ENCODE measurements around the gene KIAA0825.
A peak's percentile ranks its signal among the peaks of the same experiment; 100 is the strongest.
"Not testable (repeated sequence)": the region's sequence is repeated elsewhere in the genome, so short reads cannot be mapped to it uniquely, and the experiment has no call there.

KIAA0825 gene

GRCh38 chr5:94161801-94162200 is 456.6 kb downstream of the KIAA0825 start:
- Mint-ChIP-seq H3K36me3 (no peaks in the 10 kb centered on the region), H3K4me1 (no peaks in the 10 kb centered on the region), H3K9me3 (peaks cover 0 to 2% of the 10 kb centered on the region in 2 donors), H3K27ac (no peak overlapping the region), H3K4me3 (no peak overlapping the region), H3K27me3 (no peaks in the 10 kb centered on the region)
- DNase-seq (no peak), ATAC-seq (replicated peaks) (no peak)

GRCh38 chr5:94159144-94159543 is 459.3 kb downstream of the KIAA0825 start:
- H3K27me3 Mint-ChIP-seq, result no peaks in the 10 kb centered on the region
- no peak for DNase-seq

GRCh38 chr5:94157704-94158539 is 460.5 kb downstream of the KIAA0825 start:
- Mint-ChIP-seq H3K4me3 (no peak overlapping the region), H3K27me3 (no peaks in the 10 kb centered on the region), H3K36me3 (no peaks in the 10 kb centered on the region)

More at GRCh38 chr5:94159144-94159543, 459.3 kb downstream of the KIAA0825 start:
- Mint-ChIP-seq H3K4me1 (peaks cover under 1 to 2% of the 10 kb centered on the region in 2 donors), H3K36me3 (no peaks in the 10 kb centered on the region), H3K27ac (no peak overlapping the region), H3K9me3 (no peaks in the 10 kb centered on the region), H3K4me3 (no peak overlapping the region)
- ATAC-seq (replicated peaks), result no peak

GRCh38 chr5:94154672-94155071 is 463.7 kb downstream of the KIAA0825 start:
- H3K4me3 Mint-ChIP-seq, result no peak overlapping the region
- peaks cover 0 to 4% of the 10 kb centered on the region in 2 donors for H3K9me3 Mint-ChIP-seq
- peaks cover 0 to 4% of the 10 kb centered on the region in 2 donors for H3K27me3 Mint-ChIP-seq
- H3K36me3 Mint-ChIP-seq, result no peaks in the 10 kb centered on the region
- DNase-seq, result no peak
- no peak overlapping the region for H3K27ac Mint-ChIP-seq
- ATAC-seq (replicated peaks), result no peak
- peaks cover 5% of the 10 kb centered on the region in 2 donors for H3K4me1 Mint-ChIP-seq

More at GRCh38 chr5:94157704-94158539, 460.5 kb downstream of the KIAA0825 start:
- H3K27ac Mint-ChIP-seq, result no peak overlapping the region
- no peaks in the 10 kb centered on the region for H3K9me3 Mint-ChIP-seq
- H3K4me1 Mint-ChIP-seq, result peaks cover 5% of the 10 kb centered on the region in 2 donors
- DNase-seq, result no peak
- ATAC-seq (replicated peaks), result no peak

GRCh38 chr5:94153736-94154450 is 464.5 kb downstream of the KIAA0825 start:
- ATAC-seq (replicated peaks), result peak; percentile 48 to 61
- H3K27me3 Mint-ChIP-seq, result peaks cover 0 to 4% of the 10 kb centered on the region in 2 donors
- peaks cover 5% of the 10 kb centered on the region in 2 donors for H3K4me1 Mint-ChIP-seq
- H3K36me3 Mint-ChIP-seq, result no peaks in the 10 kb centered on the region
- no peak overlapping the region for H3K27ac Mint-ChIP-seq
- no peak overlapping the region for H3K4me3 Mint-ChIP-seq
- DNase-seq, result no peak
- peaks cover 0 to 4% of the 10 kb centered on the region in 2 donors for H3K9me3 Mint-ChIP-seq

- DNase-seq; H3K27ac Mint-ChIP-seq; H3K4me3 Mint-ChIP-seq; H3K4me1 Mint-ChIP-seq; ATAC-seq (replicated peaks): not testable (repeated sequence)
- Mint-ChIP-seq H3K27me3 (peaks cover 8 to 38% of the 10 kb centered on the region in 2 donors), H3K9me3 (peaks cover 27 to 30% of the 10 kb centered on the region in 2 donors), H3K36me3 (peaks cover 0 to 16% of the 10 kb centered on the region in 2 donors)
Observed at GRCh38 chr5:94143621-94144020, 474.8 kb downstream of the KIAA0825 start.

GRCh38 chr5:94140300-94140699 is 478.1 kb downstream of the KIAA0825 start:
- ATAC-seq (replicated peaks) (no peak), DNase-seq (no peak)
- H3K27me3 Mint-ChIP-seq, result peaks cover 27 to 28% of the 10 kb centered on the region in 2 donors
- H3K4me1 Mint-ChIP-seq, result no peaks in the 10 kb centered on the region
- H3K36me3 Mint-ChIP-seq, result peaks cover 0 to 16% of the 10 kb centered on the region in 2 donors
- peaks cover 25 to 28% of the 10 kb centered on the region in 2 donors for H3K9me3 Mint-ChIP-seq
- H3K27ac Mint-ChIP-seq, result no peak overlapping the region
- no peak overlapping the region for H3K4me3 Mint-ChIP-seq

GRCh38 chr5:94130077-94130476 is 488.3 kb downstream of the KIAA0825 start:
- H3K36me3 Mint-ChIP-seq, result no peaks in the 10 kb centered on the region
- H3K4me3 Mint-ChIP-seq, result no peak overlapping the region
- no peak for ATAC-seq (replicated peaks)
- peaks cover 0 to 5% of the 10 kb centered on the region in 2 donors for H3K9me3 Mint-ChIP-seq
- H3K27me3 Mint-ChIP-seq, result peaks cover 12 to 15% of the 10 kb centered on the region in 2 donors
- no peak overlapping the region for H3K27ac Mint-ChIP-seq
- no peak for DNase-seq
- no peaks in the 10 kb centered on the region for H3K4me1 Mint-ChIP-seq

GRCh38 chr5:94125107-94125506 is 493.3 kb downstream of the KIAA0825 start:
- H3K9me3 Mint-ChIP-seq, result no peaks in the 10 kb centered on the region
- no peak overlapping the region for H3K27ac Mint-ChIP-seq
- ATAC-seq (replicated peaks) (no peak), DNase-seq (no peak)
- H3K36me3 Mint-ChIP-seq, result no peaks in the 10 kb centered on the region
- no peak overlapping the region for H3K4me3 Mint-ChIP-seq
- H3K27me3 Mint-ChIP-seq, result peaks cover 31 to 37% of the 10 kb centered on the region in 2 donors
- no peaks in the 10 kb centered on the region for H3K4me1 Mint-ChIP-seq

GRCh38 chr5:94116317-94116716 is 502.1 kb downstream of the KIAA0825 start:
- not testable (repeated sequence) for H3K4me3 Mint-ChIP-seq; H3K4me1 Mint-ChIP-seq; ATAC-seq (replicated peaks); DNase-seq; H3K27ac Mint-ChIP-seq
- Mint-ChIP-seq H3K9me3 (peaks cover 17 to 22% of the 10 kb centered on the region in 2 donors), H3K27me3 (peaks cover 35 to 52% of the 10 kb centered on the region in 2 donors), H3K36me3 (peaks cover 5 to 12% of the 10 kb centered on the region in 2 donors)

GRCh38 chr5:94113087-94113486 is 505.3 kb downstream of the KIAA0825 start:
- peaks cover 22 to 30% of the 10 kb centered on the region in 2 donors for H3K27me3 Mint-ChIP-seq
- H3K4me1 Mint-ChIP-seq, result peaks cover 11 to 30% of the 10 kb centered on the region in 2 donors
- no peak overlapping the region for H3K27ac Mint-ChIP-seq
- peaks cover 5 to 12% of the 10 kb centered on the region in 2 donors for H3K36me3 Mint-ChIP-seq
- no peak overlapping the region for H3K4me3 Mint-ChIP-seq
- no peak for DNase-seq
- ATAC-seq (replicated peaks), result no peak
- H3K9me3 Mint-ChIP-seq, result peaks cover 17 to 22% of the 10 kb centered on the region in 2 donors

GRCh38 chr5:94111209-94112004 is 507.0 kb downstream of the KIAA0825 start:
- H3K9me3 Mint-ChIP-seq, result peaks cover 9 to 18% of the 10 kb centered on the region in 2 donors
- peak; percentile 99 for ATAC-seq (replicated peaks)
- peaks cover 14 to 35% of the 10 kb centered on the region in 2 donors for H3K4me1 Mint-ChIP-seq
- peaks cover 15 to 21% of the 10 kb centered on the region in 2 donors for H3K27me3 Mint-ChIP-seq
- peaks cover 10 to 22% of the 10 kb centered on the region in 2 donors for H3K36me3 Mint-ChIP-seq
- H3K4me3 Mint-ChIP-seq, result peak overlapping the region; percentile 95 to 100
- peak overlapping the region; percentile 98 for H3K27ac Mint-ChIP-seq
- peak; percentile 93 for DNase-seq

- no peak overlapping the region for H3K4me3 Mint-ChIP-seq
- DNase-seq (no peak), ATAC-seq (replicated peaks) (no peak)
- H3K4me1 Mint-ChIP-seq, result peaks cover 33 to 71% of the 10 kb centered on the region in 2 donors
- peaks cover 45 to 57% of the 10 kb centered on the region in 2 donors for H3K36me3 Mint-ChIP-seq
- H3K9me3 Mint-ChIP-seq, result peaks cover 15 to 24% of the 10 kb centered on the region in 2 donors
- no peak overlapping the region for H3K27ac Mint-ChIP-seq
- no peaks in the 10 kb centered on the region for H3K27me3 Mint-ChIP-seq
Observed at GRCh38 chr5:94103514-94104245, 514.7 kb downstream of the KIAA0825 start.
